HEK293 (cell line): ENCODE measurements around the gene ATP5IF1.
A peak's percentile ranks its signal among the peaks of the same experiment; 100 is the strongest.

Experiments
- ELK4 ChIP-seq: IDR thresholded peaks from 2 replicates; pipeline ENCODE4 v1.6.1; 2011; ENCODE audit warnings: mild to moderate bottlenecking, low read depth, low read length, borderline replicate concordance
- FEZF1 ChIP-seq: fragments of 450-650 bp; formaldehyde crosslinking; IDR thresholded peaks from 2 replicates; pipeline ENCODE4 v1.5.1; 2016; ENCODE audit warnings: missing biosample characterization, missing genetic modification characterization
- IKZF3 ChIP-seq: fragments of 450-650 bp; IDR thresholded peaks from 2 replicates; pipeline ENCODE4 v1.5.0; 2018; ENCODE audit warnings: missing biosample characterization, mild to moderate bottlenecking, missing genetic modification characterization, moderate library complexity
- KLF9 ChIP-seq: fragments of 450-650 bp; formaldehyde crosslinking; IDR thresholded peaks from 2 replicates; pipeline ENCODE4 v1.5.1; 2016; ENCODE audit warnings: missing biosample characterization, missing genetic modification characterization, low read depth
- PATZ1 ChIP-seq: fragments of 450-650 bp; formaldehyde crosslinking; IDR thresholded peaks from 2 replicates; pipeline ENCODE4 v1.5.1; 2016; ENCODE audit warnings: missing biosample characterization, missing genetic modification characterization
- PRDM10 ChIP-seq: fragments of 450-650 bp; formaldehyde crosslinking; IDR thresholded peaks from 2 replicates; pipeline ENCODE4 v1.5.1; 2016; ENCODE audit warnings: missing biosample characterization, missing genetic modification characterization
- SCRT1 ChIP-seq: fragments of 450-650 bp; formaldehyde crosslinking; IDR thresholded peaks from 2 replicates; pipeline ENCODE4 v1.5.1; 2016; ENCODE audit warnings: missing biosample characterization, missing genetic modification characterization, borderline replicate concordance
- SCRT2 ChIP-seq: fragments of 450-650 bp; formaldehyde crosslinking; IDR thresholded peaks from 2 replicates; pipeline ENCODE4 v1.5.1; 2016; ENCODE audit warnings: missing biosample characterization, missing genetic modification characterization
- SP2 ChIP-seq: fragments of 450-650 bp; formaldehyde crosslinking; IDR thresholded peaks from 2 replicates; pipeline ENCODE4 v1.5.1; 2016; ENCODE audit warnings: missing biosample characterization, missing genetic modification characterization
- SP3 ChIP-seq: fragments of 450-650 bp; formaldehyde crosslinking; IDR thresholded peaks from 2 replicates; pipeline ENCODE4 v1.5.1; 2016; ENCODE audit warnings: missing biosample characterization, missing genetic modification characterization
- ZBTB48 ChIP-seq: fragments of 450-650 bp; formaldehyde crosslinking; IDR thresholded peaks from 2 replicates; pipeline ENCODE4 v1.5.1; 2016; ENCODE audit warnings: missing biosample characterization, missing genetic modification characterization
- ZBTB8A ChIP-seq: fragments of 450-650 bp; formaldehyde crosslinking; IDR thresholded peaks from 2 replicates; pipeline ENCODE4 v1.5.1; 2016; ENCODE audit warnings: missing biosample characterization, missing genetic modification characterization
- ZNF155 ChIP-seq: fragments of 450-650 bp; formaldehyde crosslinking; IDR thresholded peaks from 2 replicates; pipeline ENCODE4 v1.5.1; 2016; ENCODE audit warnings: missing biosample characterization, missing genetic modification characterization
- ZNF341 ChIP-seq: fragments of 450-650 bp; formaldehyde crosslinking; IDR thresholded peaks from 2 replicates; pipeline ENCODE4; 2016; ENCODE audit warnings: low read depth, missing biosample characterization, missing genetic modification characterization
- ZNF366 ChIP-seq: fragments of 450-650 bp; formaldehyde crosslinking; conservative IDR thresholded peaks from 2 replicates; pipeline ENCODE4 v1.5.1; 2016; ENCODE audit warnings: missing biosample characterization, missing genetic modification characterization
- ZNF416 ChIP-seq: fragments of 450-650 bp; formaldehyde crosslinking; IDR thresholded peaks from 2 replicates; pipeline ENCODE4 v1.5.1; 2016; ENCODE audit warnings: missing biosample characterization, missing genetic modification characterization
- ZNF423 ChIP-seq: fragments of 450-650 bp; formaldehyde crosslinking; IDR thresholded peaks from 2 replicates; pipeline ENCODE4 v1.5.1; 2016; ENCODE audit warnings: missing biosample characterization, missing genetic modification characterization
- ZNF449 ChIP-seq: fragments of 450-650 bp; formaldehyde crosslinking; IDR thresholded peaks from 2 replicates; pipeline ENCODE4 v1.5.1; 2017; ENCODE audit warnings: missing biosample characterization, mild to moderate bottlenecking, missing genetic modification characterization, moderate library complexity
- ZNF501 ChIP-seq: fragments of 450-650 bp; formaldehyde crosslinking; IDR thresholded peaks from 2 replicates; pipeline ENCODE4 v1.5.1; 2016; ENCODE audit warnings: missing biosample characterization, missing genetic modification characterization
- ZNF561 ChIP-seq: fragments of 450-650 bp; IDR thresholded peaks from 2 replicates; pipeline ENCODE4 v1.5.1; 2018; ENCODE audit warnings: missing biosample characterization, missing genetic modification characterization, borderline replicate concordance
- ZNF585B ChIP-seq: fragments of 450-650 bp; formaldehyde crosslinking; IDR thresholded peaks from 2 replicates; pipeline ENCODE4 v1.5.1; 2016; ENCODE audit warnings: missing biosample characterization, missing genetic modification characterization
- ZNF645 ChIP-seq: fragments of 450-650 bp; formaldehyde crosslinking; IDR thresholded peaks from 2 replicates; pipeline ENCODE4; 2016; ENCODE audit warnings: missing biosample characterization, missing genetic modification characterization

ATP5IF1 gene

GRCh38 chr1:28249013-28249865 lies 13.3 kb downstream of the ATP5IF1 start (continued):
- peak; percentile 72; the same call in 1 of the 2 replicates for TF ChIP-seq ZNF449
- peak; percentile 24; the same call in 1 of the 2 replicates for TF ChIP-seq SP2
- TF ChIP-seq PATZ1 (tag by site-specific recombination): peak; percentile 60
- TF ChIP-seq SP3 (tag by site-specific recombination): peak; percentile 51
- no peak for TF ChIP-seq ZNF155 (tag by site-specific recombination)
- peak; percentile 64; the same call in 1 of the 2 replicates for TF ChIP-seq ZBTB8A (tag by site-specific recombination)
- TF ChIP-seq ZNF585B (tag by site-specific recombination): no peak
- TF ChIP-seq SCRT1 (tag by site-specific recombination): 0 out of 2 replicates have a peak, but pooled peaks have one; percentile 17
- TF ChIP-seq FEZF1 (tag by site-specific recombination): peak; percentile 23; the same call in 1 of the 2 replicates
- no peak for TF ChIP-seq ZBTB48 (tag by site-specific recombination)
- peak; percentile 32; the same call in 1 of the 2 replicates for TF ChIP-seq IKZF3 (tag by site-specific recombination)
- peak; percentile 46 for TF ChIP-seq PRDM10 (tag by site-specific recombination)
- no peak for TF ChIP-seq ZNF645 (tag by site-specific recombination)
- TF ChIP-seq ZNF423 (tag by site-specific recombination): no peak
- TF ChIP-seq ZNF561: 0 out of 2 replicates have a peak, but pooled peaks have one; percentile 44
- no peak for TF ChIP-seq KLF9 (tag by site-specific recombination)
- TF ChIP-seq ZNF416: no peak
- TF ChIP-seq ZNF501: no peak
- TF ChIP-seq ELK4: no peak
- peak; percentile 83 for TF ChIP-seq ZNF341 (tag by site-specific recombination)
- peak; percentile 91 for TF ChIP-seq ZNF366
- TF ChIP-seq SCRT2 (tag by site-specific recombination): peak; percentile 54
